Measurements from ENCODE around the gene RAPGEF1.

RAPGEF1 gene

GRCh38 chr9:131651160-131651559 is 88.7 kb downstream of the RAPGEF1 start:
- Mint-ChIP-seq H3K36me3 (peaks cover 16% of the 10 kb centered on the region), H3K4me1 (peaks cover 31% of the 10 kb centered on the region)

GRCh38 chr9:131650254-131650653 is 89.6 kb downstream of the RAPGEF1 start:
- H3K9me3 Mint-ChIP-seq, result no peaks in the 10 kb centered on the region
- H3K27me3 Mint-ChIP-seq, result no peaks in the 10 kb centered on the region
- DNase-seq, result no peak
- CTCF ChIA-PET, result interaction anchor here (1.1 to 1.2 kb wide), 2 partner anchors 8 to 11 kb away, joined by 3 read pairs; no protein-coding TSS in a partner anchor
- H3K27ac Mint-ChIP-seq, result no peak overlapping the region
- peaks cover 16% of the 10 kb centered on the region for H3K36me3 Mint-ChIP-seq
- H3K4me3 Mint-ChIP-seq, result no peak overlapping the region
- H3K4me1 Mint-ChIP-seq, result peaks cover 28% of the 10 kb centered on the region

More at GRCh38 chr9:131651160-131651559, 88.7 kb downstream of the RAPGEF1 start:
- CTCF ChIA-PET, result interaction anchor here (1.1 to 1.2 kb wide), 2 partner anchors 8 to 11 kb away, joined by 3 read pairs; no protein-coding TSS in a partner anchor
- Mint-ChIP-seq H3K27me3 (no peaks in the 10 kb centered on the region), H3K27ac (peak overlapping the region; percentile 7), H3K4me3 (no peak overlapping the region), H3K9me3 (no peaks in the 10 kb centered on the region)
- DNase-seq, result no peak

- Mint-ChIP-seq H3K4me1 (peaks cover 27% of the 10 kb centered on the region), H3K36me3 (peaks cover 16% of the 10 kb centered on the region), H3K4me3 (no peak overlapping the region), H3K27ac (no peak overlapping the region), H3K9me3 (no peaks in the 10 kb centered on the region), H3K27me3 (no peaks in the 10 kb centered on the region)
- CTCF ChIA-PET, result no interaction called here
- DNase-seq, result no peak
These were observed 90.2 kb downstream of the RAPGEF1 start for GRCh38 chr9:131649646-131650045.

- Mint-ChIP-seq H3K4me1 (peaks cover 22% of the 10 kb centered on the region), H3K27me3 (no peaks in the 10 kb centered on the region), H3K36me3 (peaks cover 26% of the 10 kb centered on the region)
These were observed 94.6 kb downstream of the RAPGEF1 start for GRCh38 chr9:131645078-131645776.

GRCh38 chr9:131642496-131643083 is 97.3 kb downstream of the RAPGEF1 start:
- no peak overlapping the region for H3K4me3 Mint-ChIP-seq
- H3K36me3 Mint-ChIP-seq, result peaks cover 36% of the 10 kb centered on the region
- DNase-seq, result peak; percentile 45
- H3K27me3 Mint-ChIP-seq, result no peaks in the 10 kb centered on the region
- CTCF ChIA-PET, result interaction anchor here (0.9 to 2.7 kb wide), 10 partner anchors 8 to 101 kb away, joined by 3 to 11 read pairs (median 4); no protein-coding TSS in a partner anchor
- H3K9me3 Mint-ChIP-seq, result no peaks in the 10 kb centered on the region
- H3K4me1 Mint-ChIP-seq, result peaks cover 22% of the 10 kb centered on the region
- peak overlapping the region; percentile 79 for H3K27ac Mint-ChIP-seq

More at GRCh38 chr9:131645078-131645776, 94.6 kb downstream of the RAPGEF1 start:
- H3K27ac Mint-ChIP-seq, result peak overlapping the region; percentile 55
- no peak for DNase-seq
- no peaks in the 10 kb centered on the region for H3K9me3 Mint-ChIP-seq
- CTCF ChIA-PET, result interaction anchor here (1.1 kb wide), 2 partner anchors 21 to 32 kb away, joined by 3 to 4 read pairs; no protein-coding TSS in a partner anchor
- no peak overlapping the region for H3K4me3 Mint-ChIP-seq

- peaks cover 22% of the 10 kb centered on the region for H3K4me1 Mint-ChIP-seq
- no peak overlapping the region for H3K4me3 Mint-ChIP-seq
- H3K27ac Mint-ChIP-seq, result no peak overlapping the region
- no peaks in the 10 kb centered on the region for H3K9me3 Mint-ChIP-seq
- H3K36me3 Mint-ChIP-seq, result peaks cover 37% of the 10 kb centered on the region
- CTCF ChIA-PET, result interaction anchor here (0.9 to 2.7 kb wide), 8 partner anchors 9 to 102 kb away, joined by 3 to 11 read pairs (median 4); partner anchors contain the start of gene RAPGEF1
- DNase-seq, result no peak
- H3K27me3 Mint-ChIP-seq, result no peaks in the 10 kb centered on the region
These were observed 98.0 kb downstream of the RAPGEF1 start for GRCh38 chr9:131641618-131642495.

GRCh38 chr9:131640438-131641137 is 99.3 kb downstream of the RAPGEF1 start:
- Mint-ChIP-seq H3K27me3 (no peaks in the 10 kb centered on the region), H3K4me1 (peaks cover 26% of the 10 kb centered on the region), H3K4me3 (no peak overlapping the region), H3K27ac (no peak overlapping the region), H3K9me3 (no peaks in the 10 kb centered on the region), H3K36me3 (peaks cover 35% of the 10 kb centered on the region)
- CTCF ChIA-PET, result interaction anchor here (1.0 to 1.8 kb wide), 2 partner anchors 49 to 104 kb away, joined by 3 to 4 read pairs; no protein-coding TSS in a partner anchor
- no peak for DNase-seq

GRCh38 chr9:131639769-131640437 is 100.0 kb downstream of the RAPGEF1 start:
- Mint-ChIP-seq H3K36me3 (peaks cover 39% of the 10 kb centered on the region), H3K4me1 (peaks cover 30% of the 10 kb centered on the region)
- CTCF ChIA-PET, result interaction anchor here (0.8 to 1.8 kb wide), 3 partner anchors 11 to 105 kb away, joined by 3 to 4 read pairs (median 3); no protein-coding TSS in a partner anchor

GRCh38 chr9:131636593-131636992 is 103.3 kb downstream of the RAPGEF1 start:
- Mint-ChIP-seq H3K36me3 (peaks cover 43% of the 10 kb centered on the region), H3K4me3 (no peak overlapping the region), H3K27me3 (no peaks in the 10 kb centered on the region), H3K27ac (peak overlapping the region; percentile 90), H3K4me1 (peaks cover 29% of the 10 kb centered on the region), H3K9me3 (no peaks in the 10 kb centered on the region)
- CTCF ChIA-PET, result interaction anchor here (2.0 kb wide), 1 partner anchor 102 kb away, joined by 6 read pairs; no protein-coding TSS in a partner anchor
- no peak for DNase-seq

More at GRCh38 chr9:131639769-131640437, 100.0 kb downstream of the RAPGEF1 start:
- H3K27me3 Mint-ChIP-seq, result no peaks in the 10 kb centered on the region
- no peaks in the 10 kb centered on the region for H3K9me3 Mint-ChIP-seq
- DNase-seq, result no peak
- H3K4me3 Mint-ChIP-seq, result no peak overlapping the region
- H3K27ac Mint-ChIP-seq, result no peak overlapping the region

GRCh38 chr9:131635892-131636291 is 104.0 kb downstream of the RAPGEF1 start:
- H3K27ac Mint-ChIP-seq, result peak overlapping the region; percentile 90
- peaks cover 44% of the 10 kb centered on the region for H3K36me3 Mint-ChIP-seq
- no peak overlapping the region for H3K4me3 Mint-ChIP-seq
- no peaks in the 10 kb centered on the region for H3K27me3 Mint-ChIP-seq
- peaks cover 31% of the 10 kb centered on the region for H3K4me1 Mint-ChIP-seq
- H3K9me3 Mint-ChIP-seq, result no peaks in the 10 kb centered on the region
- DNase-seq, result no peak
- CTCF ChIA-PET, result interaction anchor here (0.7 to 2.6 kb wide), 9 partner anchors 37 to 617 kb away, joined by 3 to 7 read pairs (median 3); no protein-coding TSS in a partner anchor

- Mint-ChIP-seq H3K36me3 (peaks cover 50% of the 10 kb centered on the region), H3K27me3 (no peaks in the 10 kb centered on the region), H3K4me3 (no peak overlapping the region), H3K4me1 (peaks cover 37% of the 10 kb centered on the region), H3K9me3 (no peaks in the 10 kb centered on the region), H3K27ac (peak overlapping the region; percentile 90)
- DNase-seq, result peak; percentile 85
- CTCF ChIA-PET, result interaction anchor here (0.7 to 2.6 kb wide), 12 partner anchors 11 to 618 kb away, joined by 3 to 7 read pairs (median 3); no protein-coding TSS in a partner anchor
These were observed 104.6 kb downstream of the RAPGEF1 start for GRCh38 chr9:131635285-131635684.

- H3K4me1 Mint-ChIP-seq, result peaks cover 42% of the 10 kb centered on the region
- no peaks in the 10 kb centered on the region for H3K27me3 Mint-ChIP-seq
- no peak for DNase-seq
- no peak overlapping the region for H3K4me3 Mint-ChIP-seq
- H3K36me3 Mint-ChIP-seq, result peaks cover 42% of the 10 kb centered on the region
- CTCF ChIA-PET, result interaction anchor here (1.0 to 2.6 kb wide), 2 partner anchors 94 to 106 kb away, joined by 3 to 7 read pairs; partner anchors contain the start of gene RAPGEF1
- H3K27ac Mint-ChIP-seq, result peak overlapping the region; percentile 60
- no peaks in the 10 kb centered on the region for H3K9me3 Mint-ChIP-seq
These were observed 106.3 kb downstream of the RAPGEF1 start for GRCh38 chr9:131633491-131634031.

Data from activated naive CD4-positive, alpha-beta T cell treated with anti-CD3 and anti-CD28 coated beads, Interleukin-2, amount 10 ng/mL, durations not matched to agents 7 days and 5 days (primary cell).